NOMO-1 (cell line): Measurements from ENCODE around the gene CPN2.
A peak's percentile ranks its signal among the peaks of the same experiment; 100 is the strongest.

ENCODE experiments used
- DNase-seq, 2 experiments: peaks; one replicate each; lab custom pipeline; 2025; ENCODE audit not compliant: unreplicated experiment in 2 of 2; lab: John Stamatoyannopoulos, UW

The CPN2 gene

DNA sequence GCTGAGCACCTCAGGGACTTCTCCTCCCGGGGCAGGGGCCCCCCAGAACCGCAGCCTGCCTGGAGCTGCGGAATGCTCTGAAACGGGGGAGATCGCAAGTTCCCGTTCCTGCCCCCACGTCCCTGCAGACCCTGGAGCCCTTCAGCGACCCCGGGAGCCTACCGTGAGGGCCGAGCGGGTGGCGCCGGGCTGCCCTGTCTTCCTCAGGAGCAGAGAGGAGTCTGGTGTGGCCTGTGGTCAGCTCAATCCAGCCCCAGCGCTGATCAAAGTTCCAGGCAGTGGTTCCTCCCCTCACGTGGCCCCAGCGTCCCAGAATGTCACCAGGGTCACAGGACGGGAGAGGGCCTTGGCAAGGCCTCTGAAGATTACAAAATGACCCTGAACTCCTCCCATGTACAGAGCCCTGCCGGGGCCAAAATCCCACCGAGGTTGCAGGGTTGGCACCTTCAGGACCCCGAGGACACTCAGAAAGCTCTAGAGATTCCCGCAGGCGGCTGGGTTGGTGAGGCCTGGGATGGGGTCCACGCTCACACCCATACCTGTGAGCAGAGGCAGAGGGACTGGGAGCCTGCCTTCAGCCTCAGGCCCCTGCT, at the start of gene CPN2:
Gene CPN2 (minus strand): TSS at position 249 of the 593 bp plus-strand sequence. CDS start 8,626 bp downstream, outside the sequence.
- DNase-seq: no peak

DNA sequence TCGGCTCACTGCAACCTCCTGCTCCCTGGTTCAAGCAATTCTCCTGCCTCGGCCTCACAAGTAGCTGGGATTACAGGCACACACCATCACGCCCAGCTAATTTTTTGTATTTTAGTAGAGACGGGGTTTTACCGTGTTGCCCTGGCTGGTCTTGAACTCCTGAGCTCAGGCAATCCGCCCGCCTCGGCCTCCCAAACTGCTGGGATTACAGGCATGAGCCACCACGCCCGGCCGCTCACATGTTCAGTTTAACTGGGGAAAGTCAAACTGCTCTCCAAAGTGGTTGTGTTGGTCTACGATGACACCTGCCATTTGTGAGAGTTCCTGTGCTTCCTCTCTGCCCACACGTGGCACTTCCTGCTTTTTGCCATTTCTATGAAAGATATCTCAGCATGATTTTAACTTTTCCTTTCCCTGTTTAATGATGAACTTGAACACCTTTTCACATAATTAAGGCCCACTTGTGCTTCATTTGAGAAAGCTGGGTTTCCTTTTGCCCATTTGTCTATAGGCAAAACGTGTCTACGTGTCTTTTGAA, 48.8 kb upstream of the CPN2 start:
- DNase-seq: peak; percentile 15 to 31

- DNase-seq: no peak
Observed at GRCh38 chr3:194399166-194399565, 48.0 kb upstream of the CPN2 start, which contains the start of gene GP5. TSS of gene GP5 (minus strand) at chr3:194399266. CDS start at chr3:194398282, 984 bp downstream.

DNA sequence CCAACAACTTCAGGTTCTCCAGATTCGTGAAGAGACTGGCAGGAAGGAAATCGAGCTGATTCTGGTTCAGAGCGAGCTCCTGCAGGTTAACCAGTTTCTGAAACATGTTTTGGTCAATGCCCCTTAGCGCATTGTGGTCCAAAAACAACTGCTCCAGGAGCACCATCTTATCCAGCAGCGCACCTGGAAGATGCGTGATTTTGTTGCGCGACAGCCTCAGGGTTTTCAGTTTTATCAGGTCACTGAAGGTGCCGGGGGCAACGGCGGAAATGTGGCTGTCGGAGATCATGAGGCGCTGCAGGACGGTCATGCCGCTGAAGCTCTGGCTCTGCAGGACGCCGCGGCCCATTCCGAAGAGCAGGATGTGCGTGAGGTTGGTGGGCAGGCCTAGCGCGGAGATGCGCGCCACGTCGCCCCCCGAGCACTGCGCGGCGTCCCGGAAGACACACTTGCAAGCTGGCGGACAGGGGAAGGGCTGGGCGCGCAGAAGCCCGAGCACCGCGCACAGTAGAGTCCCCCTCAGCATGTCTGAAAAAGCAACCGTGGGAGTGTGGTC, 46.7 kb upstream of the CPN2 start:
- DNase-seq: no peak

GRCh38 chr3:194396859-194397756, 46.0 kb upstream of the CPN2 start:
- DNase-seq: peak in 1 of 2 experiments; percentile 42

DNA sequence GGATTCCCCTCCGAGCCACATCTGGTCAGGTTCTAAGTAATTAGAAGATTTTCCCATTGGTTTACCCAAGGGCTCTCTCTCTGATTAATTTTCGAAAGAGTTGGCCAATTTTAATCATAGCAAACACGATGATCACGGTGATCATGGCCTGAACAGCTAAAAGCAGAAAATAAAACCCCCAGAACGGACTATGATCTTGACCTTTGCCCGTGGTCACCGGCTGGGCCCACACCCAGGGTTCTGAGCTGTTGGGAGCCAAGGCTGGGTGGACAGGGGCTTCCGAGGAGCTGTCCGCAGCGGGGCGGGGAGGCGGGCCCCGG, 45.4 kb upstream of the CPN2 start:
- DNase-seq: no peak

GRCh38 chr3:194395778-194396538, 44.8 kb upstream of the CPN2 start:
- DNase-seq: peak; percentile 52 to 60

GRCh38 chr3:194395212-194395611, 44.1 kb upstream of the CPN2 start:
- DNase-seq: no peak

DNA sequence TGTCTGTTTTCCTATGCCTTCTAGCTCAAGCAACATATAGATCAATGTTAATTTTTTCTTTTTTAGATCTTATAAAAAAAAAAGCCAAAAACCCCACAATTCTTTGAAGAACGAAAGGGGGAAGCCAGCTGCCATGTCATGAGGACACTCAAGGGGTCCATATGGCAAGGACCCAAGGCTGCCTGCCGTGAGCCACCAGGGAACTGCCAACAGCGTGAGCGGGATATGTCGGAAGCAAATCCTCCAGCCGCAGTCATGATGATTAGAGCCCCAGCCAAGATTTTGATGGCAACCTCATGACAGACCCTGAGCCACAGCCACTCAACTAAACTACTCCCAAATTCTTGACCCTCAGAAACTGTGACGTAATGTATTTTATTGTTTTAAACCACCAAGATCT, 41.4 kb upstream of the CPN2 start:
- no peak for DNase-seq

DNA sequence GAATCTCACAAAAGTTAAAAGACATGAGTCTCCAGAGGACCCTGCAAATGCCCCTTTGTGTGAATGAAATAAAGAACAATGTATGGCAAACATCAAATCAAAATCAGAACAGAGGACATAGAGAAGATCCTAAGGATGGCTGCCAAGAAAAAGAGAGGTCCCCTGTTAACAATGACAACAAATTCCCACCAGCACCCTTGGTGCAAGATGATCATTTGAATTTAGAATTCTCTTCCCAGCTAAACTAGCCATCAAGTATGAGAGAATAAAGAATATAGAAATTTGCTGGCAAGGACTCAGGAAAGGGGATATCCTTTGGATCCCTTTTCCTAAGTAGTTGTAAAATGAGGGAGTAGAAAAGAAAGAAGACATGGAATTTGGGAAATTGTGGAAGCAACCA, 39.7 kb upstream of the CPN2 start:
- no peak for DNase-seq

GRCh38 chr3:194389269-194389668, 38.1 kb upstream of the CPN2 start:
- no peak for DNase-seq

DNA sequence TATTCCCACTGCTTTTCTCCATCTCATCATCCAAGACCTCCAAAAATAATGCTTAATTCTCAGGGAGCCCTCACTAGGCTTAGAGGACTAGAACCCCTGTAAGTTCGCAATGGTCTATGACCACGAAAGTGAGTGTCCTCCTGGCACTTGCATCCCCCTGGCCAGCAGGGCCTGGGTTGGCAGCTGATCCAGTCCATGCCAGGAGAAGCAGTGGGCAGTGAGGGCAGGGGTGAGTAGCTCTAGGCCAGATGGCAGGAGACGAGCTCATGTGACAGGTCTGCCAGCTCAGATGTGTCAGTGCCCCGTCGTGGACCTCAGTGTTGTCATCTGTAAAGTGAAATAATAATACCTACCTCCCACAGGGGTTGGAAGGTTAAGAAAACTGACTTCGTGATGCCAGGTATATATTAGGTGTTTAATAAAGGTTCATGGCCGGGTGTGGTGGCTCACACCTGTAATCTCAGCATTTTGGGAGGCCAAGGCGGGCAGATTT, 36.8 kb upstream of the CPN2 start:
- no peak for DNase-seq

GRCh38 chr3:194387276-194387675, 36.1 kb upstream of the CPN2 start:
- DNase-seq: no peak

GRCh38 chr3:194386648-194387047, 35.5 kb upstream of the CPN2 start:
- DNase-seq: peak; percentile 22 to 36

DNA sequence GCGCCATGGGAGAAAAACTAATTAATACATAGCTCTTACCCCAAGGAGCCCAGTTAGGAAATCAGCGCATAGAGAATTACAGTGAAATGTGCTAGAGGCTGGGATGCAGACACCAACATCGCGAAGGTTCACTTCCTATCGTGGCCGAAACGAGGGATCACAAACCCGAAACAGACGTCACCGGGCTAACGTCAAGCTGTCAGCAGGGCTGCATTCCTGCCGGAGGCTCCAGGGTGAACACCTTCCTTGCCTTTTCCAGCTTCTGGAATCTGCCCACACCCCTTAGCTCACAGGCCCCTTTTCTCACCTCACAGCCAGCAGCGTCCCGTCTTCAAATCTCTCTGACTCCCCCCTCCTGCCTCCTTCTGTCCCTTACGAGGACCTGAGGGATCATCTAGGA, 34.9 kb upstream of the CPN2 start:
- no peak for DNase-seq

- DNase-seq: no peak
Observed at GRCh38 chr3:194384569-194385001, 33.5 kb upstream of the CPN2 start.

- no peak for DNase-seq
Observed at GRCh38 chr3:194384156-194384555, 33.0 kb upstream of the CPN2 start.

DNA sequence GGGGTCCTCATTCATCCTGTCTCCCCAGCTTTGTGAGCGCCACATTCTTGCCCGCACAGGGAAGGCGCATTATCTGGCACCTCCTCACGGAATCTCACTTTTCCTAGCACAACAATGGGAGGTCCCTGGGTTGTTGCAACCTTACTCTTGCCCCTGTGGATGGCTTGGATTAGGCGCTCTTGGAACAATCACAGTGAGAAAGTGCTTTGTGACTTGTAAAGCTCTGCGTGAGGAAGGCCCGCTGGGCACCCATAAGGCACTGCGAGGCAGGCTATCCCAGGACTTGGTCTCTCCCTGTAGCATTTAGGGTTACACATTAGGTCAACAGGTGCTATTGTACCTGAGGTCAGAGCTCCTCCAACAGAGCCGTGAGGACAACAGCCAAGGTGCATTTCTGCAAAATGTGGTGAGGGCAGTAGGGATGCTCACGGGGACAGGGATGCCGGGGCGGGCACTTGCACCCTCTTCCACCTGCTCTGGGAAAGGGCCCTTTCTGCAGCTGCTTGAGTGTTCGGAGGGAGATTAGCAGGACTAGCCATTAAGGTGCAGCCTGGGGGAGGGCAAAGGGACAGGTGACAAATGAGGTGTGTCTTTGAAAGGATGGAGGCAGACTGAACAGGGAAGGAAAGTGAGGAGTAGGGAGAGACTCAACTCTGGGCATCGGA, 32.3 kb upstream of the CPN2 start:
- DNase-seq: no peak

GRCh38 chr3:194382892-194383223, 31.7 kb upstream of the CPN2 start:
- no peak for DNase-seq

- DNase-seq: no peak
Observed at GRCh38 chr3:194382196-194382891, 31.2 kb upstream of the CPN2 start.
